Measurements from ENCODE around the gene CDH16. TPM values are rescaled to one million over a fixed set of nuclear protein-coding genes. Genes with fewer than 3 reads are reported as not detected.
A peak's percentile ranks its signal among the peaks of the same experiment; 100 is the strongest.

Gene CDH16
- total and polyA plus RNA-seq, 2 of the 13 experiments (the other 11 are each of a cell fraction or from before 2014, with no cell fraction given), result 2.7 to 3.9 TPM

GRCh38 chr16:66906916-66907836, 11.5 kb downstream of the CDH16 start (continued):
- TF ChIP-seq ZNF619 (CRISPR knock-in tag; IDR thresholded peaks at IDR 0.05) (no peak), UBTF (CRISPR knock-in tag; IDR thresholded peaks at IDR 0.05) (peak; percentile 46; the same call in 1 of the 2 replicates), THRA (CRISPR knock-in tag; IDR thresholded peaks at IDR 0.05; ENCODE audit: borderline replicate concordance) (peak; percentile 74; the same call in 1 of the 2 replicates), DNMT1 (CRISPR knock-in tag; IDR thresholded peaks at IDR 0.05) (0 out of 2 replicates have a peak, but pooled peaks have one; percentile 44), MLX (CRISPR knock-in tag; IDR thresholded peaks at IDR 0.05) (no peak), ETV5 (CRISPR knock-in tag; IDR thresholded peaks at IDR 0.05; ENCODE audit: borderline replicate concordance) (0 out of 2 replicates have a peak, but pooled peaks have one; percentile 7), ZNF337 (CRISPR knock-in tag; IDR thresholded peaks at IDR 0.05; ENCODE audit: borderline replicate concordance, low read depth) (no peak), RXRA (CRISPR knock-in tag; IDR thresholded peaks at IDR 0.05) (peak; percentile 69; the same call in 1 of the 2 replicates), ZNF768 (CRISPR knock-in tag; IDR thresholded peaks at IDR 0.05) (peak; percentile 41; the same call in 1 of the 2 replicates), NFIC (IDR thresholded peaks at IDR 0.05; ENCODE audit: low read length) (no peak), ZNF513 (CRISPR knock-in tag; conservative IDR thresholded peaks at IDR 0.05) (no peak), BCL6 (CRISPR knock-in tag; IDR thresholded peaks at IDR 0.05) (peak; percentile 19; the same call in 1 of the 2 replicates), ERF (CRISPR knock-in tag; IDR thresholded peaks at IDR 0.05) (peak; percentile 19; the same call in 1 of the 2 replicates), KLF9 (CRISPR knock-in tag; IDR thresholded peaks at IDR 0.05; ENCODE audit: low read depth) (no peak)

Measured in HepG2 (cell line).